BLaER1 treated with 17β-estradiol and CSF1 and Interleukin-3, amounts not matched to agents 10 nM and 100 nM (cell line): ENCODE data around the gene SPATA7.

ENCODE experiments used
- H3K27ac ChIP-seq, 11 experiments: shearing (Covaris generic); formaldehyde crosslinking; 2 replicates each; pipeline ENCODE4 v1.8.1; 2022
- H3K27me3 ChIP-seq, 11 experiments: shearing (Covaris generic); formaldehyde crosslinking; 2 replicates each; pipeline ENCODE4 v1.8.1; 2022
- H3K36me3 ChIP-seq, 11 experiments: shearing (Covaris generic); formaldehyde crosslinking; 2 replicates each; pipeline ENCODE4 v1.8.1; 2022
- H3K4me1 ChIP-seq, 10 experiments: shearing (Covaris generic); formaldehyde crosslinking; 2 replicates each; pipeline ENCODE4 v1.8.1; 2022
- H3K4me2 ChIP-seq, 11 experiments: shearing (Covaris generic); formaldehyde crosslinking; 2 replicates each; pipeline ENCODE4 v1.8.1; 2022
- H3K4me3 ChIP-seq, 10 experiments: shearing (Covaris generic); formaldehyde crosslinking; 2 replicates each; pipeline ENCODE4 v1.8.1; 2022
- H3K9ac ChIP-seq, 11 experiments: shearing (Covaris generic); formaldehyde crosslinking; 2 replicates each; pipeline ENCODE4 v1.8.1; 2022
- H3K9me3 ChIP-seq, 11 experiments: shearing (Covaris generic); formaldehyde crosslinking; replicated peaks in 1 of 11; 2 replicates each; pipeline ENCODE4 v1.8.1; 2022
- H4K20me1 ChIP-seq, 11 experiments: shearing (Covaris generic); formaldehyde crosslinking; 2 replicates each; pipeline ENCODE4 v1.8.1; 2022
- Cebpa-rat ChIP-seq, 11 experiments: shearing (Covaris generic); IDR thresholded peaks; 2 replicates each; pipeline ENCODE4 v1.8.1; 2022

Gene SPATA7

DNA sequence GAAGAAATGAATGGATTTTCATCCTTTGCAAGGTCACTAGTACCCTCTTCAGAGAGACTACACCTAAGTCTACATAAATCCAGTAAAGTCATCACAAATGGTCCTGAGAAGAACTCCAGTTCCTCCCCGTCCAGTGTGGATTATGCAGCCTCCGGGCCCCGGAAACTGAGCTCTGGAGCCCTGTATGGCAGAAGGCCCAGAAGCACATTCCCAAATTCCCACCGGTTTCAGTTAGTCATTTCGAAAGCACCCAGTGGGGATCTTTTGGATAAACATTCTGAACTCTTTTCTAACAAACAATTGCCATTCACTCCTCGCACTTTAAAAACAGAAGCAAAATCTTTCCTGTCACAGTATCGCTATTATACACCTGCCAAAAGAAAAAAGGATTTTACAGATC, 40.8 kb downstream of the SPATA7 start:
- Histone ChIP-seq H3K9ac (no peak overlapping the region), H3K27me3 (no peaks in the 10 kb centered on the region), H4K20me1 (no peaks in the 10 kb centered on the region), H3K36me3 (peaks cover 3 to 74% (median 22%) of the 10 kb centered on the region in 11 experiments; a peak in 15 of 22 replicates), H3K9me3 (no peaks in the 10 kb centered on the region), H3K4me3 (no peak overlapping the region), H3K4me2 (no peak overlapping the region), H3K4me1 (no peaks in the 10 kb centered on the region), H3K27ac (no peak overlapping the region)
- TF ChIP-seq Cebpa-rat (IDR thresholded peaks at IDR 0.05), result no peak

DNA sequence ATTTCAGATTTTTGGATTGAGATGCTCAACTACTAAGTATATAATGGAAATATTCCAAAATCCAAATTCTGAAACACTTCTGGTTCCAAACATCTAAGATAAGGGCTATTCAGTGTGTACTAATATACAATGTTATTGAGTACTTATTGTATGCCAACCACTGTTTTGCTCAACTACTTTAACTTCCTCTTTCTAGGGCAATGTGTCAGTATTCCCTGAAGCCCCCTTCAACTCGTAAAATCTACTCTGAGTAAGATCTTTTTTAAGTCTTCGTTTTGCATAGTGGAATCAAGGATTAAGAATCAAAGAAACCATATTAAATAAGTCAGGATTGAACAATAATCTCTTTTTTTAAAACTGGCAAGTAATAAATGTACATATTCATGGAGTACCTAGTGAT, 45.5 kb downstream of the SPATA7 start:
- TF ChIP-seq Cebpa-rat (IDR thresholded peaks at IDR 0.05), result no peak
- Histone ChIP-seq H3K36me3 (peaks cover 3 to 79% (median 24%) of the 10 kb centered on the region in 11 experiments; a peak in 17 of 22 replicates), H3K9me3 (no peaks in the 10 kb centered on the region), H3K27me3 (no peaks in the 10 kb centered on the region), H3K27ac (no peak overlapping the region), H3K4me3 (no peak overlapping the region), H3K9ac (no peak overlapping the region), H4K20me1 (no peaks in the 10 kb centered on the region), H3K4me2 (no peak overlapping the region), H3K4me1 (no peaks in the 10 kb centered on the region)

DNA sequence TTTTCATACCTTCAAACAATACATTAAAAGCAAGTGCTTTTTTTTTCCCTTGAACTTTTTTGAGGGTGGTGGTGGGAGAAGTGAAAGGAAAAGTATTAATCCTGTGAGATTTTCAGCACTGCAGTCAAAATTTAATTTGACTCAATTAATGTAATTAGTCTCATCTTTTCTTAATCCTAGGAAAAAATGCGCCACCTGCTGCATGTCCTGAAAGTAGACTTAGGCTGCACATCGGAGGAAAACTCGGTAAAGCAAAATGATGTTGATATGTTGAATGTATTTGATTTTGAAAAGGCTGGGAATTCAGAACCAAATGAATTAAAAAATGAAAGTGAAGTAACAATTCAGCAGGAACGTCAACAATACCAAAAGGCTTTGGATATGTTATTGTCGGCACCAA, 52.2 kb downstream of the SPATA7 start:
- Histone ChIP-seq H3K4me2 (no peak overlapping the region), H4K20me1 (no peaks in the 10 kb centered on the region), H3K27me3 (no peaks in the 10 kb centered on the region), H3K27ac (no peak overlapping the region), H3K4me1 (no peaks in the 10 kb centered on the region), H3K36me3 (peaks cover 17 to 87% (median 44%) of the 10 kb centered on the region in 11 experiments; a peak in 20 of 22 replicates), H3K4me3 (no peak overlapping the region), H3K9ac (no peak overlapping the region), H3K9me3 (peaks cover 0 to 5% (median 0%) of the 10 kb centered on the region in 11 experiments; a peak in 2 of 22 replicates)
- no peak for TF ChIP-seq Cebpa-rat (IDR thresholded peaks at IDR 0.05)

GRCh38 chr14:88439088-88439487, 53.6 kb downstream of the SPATA7 start:
- no peak for TF ChIP-seq Cebpa-rat (IDR thresholded peaks at IDR 0.05)
- no peak overlapping the region for H3K4me3 ChIP-seq
- peaks cover 0 to 9% (median 3%) of the 10 kb centered on the region in 11 experiments; a peak in 3 of 22 replicates for H3K9me3 ChIP-seq
- no peaks in the 10 kb centered on the region for H3K27me3 ChIP-seq
- H3K4me2 ChIP-seq, result no peak overlapping the region
- H3K4me1 ChIP-seq, result no peaks in the 10 kb centered on the region
- peaks cover 17 to 85% (median 43%) of the 10 kb centered on the region in 11 experiments; a peak in 20 of 22 replicates for H3K36me3 ChIP-seq
- no peak overlapping the region for H3K27ac ChIP-seq
- no peak overlapping the region for H3K9ac ChIP-seq
- no peaks in the 10 kb centered on the region for H4K20me1 ChIP-seq

DNA sequence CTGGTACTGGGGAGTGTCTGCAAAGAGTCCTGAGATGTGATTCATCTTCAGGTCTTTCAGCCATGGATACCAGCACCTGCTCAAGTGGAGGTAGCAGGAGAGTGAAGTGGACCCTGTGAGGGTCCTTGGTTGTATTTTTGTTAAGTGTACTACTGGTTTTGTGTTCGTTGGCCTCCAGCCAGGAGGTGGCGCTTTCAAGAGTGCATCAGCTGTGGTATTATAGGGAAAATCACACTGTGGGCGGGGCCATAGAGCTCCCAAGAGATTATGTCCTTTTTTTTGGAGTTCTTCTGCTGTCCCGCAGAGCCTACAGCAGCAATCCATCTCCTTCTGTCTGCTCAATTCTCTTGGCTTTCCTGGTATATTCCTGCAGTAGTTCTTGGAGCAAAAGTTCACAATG, 66.8 kb downstream of the SPATA7 start:
- Histone ChIP-seq H3K4me3 (no peak overlapping the region), H3K9me3 (peaks cover 0 to 25% (median 13%) of the 10 kb centered on the region in 11 experiments; a peak in 14 of 22 replicates), H3K36me3 (peaks cover 10 to 69% (median 44%) of the 10 kb centered on the region in 11 experiments), H3K4me2 (no peak overlapping the region; a peak in 1 of 22 replicates), H3K4me1 (peaks cover 0 to 4% (median 0%) of the 10 kb centered on the region in 10 experiments; a peak in 1 of 20 replicates), H3K27me3 (no peaks in the 10 kb centered on the region), H4K20me1 (no peaks in the 10 kb centered on the region), H3K9ac (no peak overlapping the region), H3K27ac (no peak overlapping the region)
- no peak for TF ChIP-seq Cebpa-rat (IDR thresholded peaks at IDR 0.05)

DNA sequence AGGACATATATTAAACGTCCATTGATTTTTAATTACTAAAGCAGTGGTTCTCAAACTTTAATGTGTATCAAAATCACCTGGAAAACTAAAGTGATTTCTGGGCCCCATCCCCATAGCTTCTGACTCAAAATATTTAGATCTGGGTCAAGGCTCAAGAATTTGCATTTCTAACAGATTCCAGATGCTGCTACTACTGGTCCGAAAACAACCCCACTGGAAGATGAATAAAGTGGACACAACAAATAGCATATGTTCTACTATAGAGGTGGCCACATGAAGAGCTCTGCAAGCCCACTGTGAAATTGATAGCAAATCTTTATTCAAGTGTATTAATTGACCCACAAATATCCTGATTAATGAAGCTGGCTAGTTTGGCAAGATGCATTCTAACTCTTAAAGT, 69.4 kb downstream of the SPATA7 start:
- no peak for TF ChIP-seq Cebpa-rat (IDR thresholded peaks at IDR 0.05)

DNA sequence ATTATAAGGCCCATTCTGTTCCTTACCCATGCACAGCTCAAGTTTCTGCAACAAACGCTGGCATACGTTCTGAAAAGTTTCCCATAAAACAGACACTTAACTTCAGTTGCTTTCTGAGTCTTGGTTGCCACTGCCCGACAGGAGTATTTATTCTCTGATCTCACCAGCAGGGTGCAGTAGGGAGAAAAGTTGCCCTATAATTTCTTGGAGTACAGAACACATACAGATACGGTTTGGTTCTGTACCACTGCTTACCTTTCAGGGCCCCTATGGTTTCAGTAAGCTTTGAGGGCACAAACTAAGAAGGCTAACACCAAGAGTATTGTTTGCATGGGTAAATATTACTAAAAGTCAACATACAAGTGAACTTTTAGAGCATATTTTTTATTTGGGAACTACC, 77.9 kb downstream of the SPATA7 start:
- H3K4me3 ChIP-seq, result no peak overlapping the region
- TF ChIP-seq Cebpa-rat (IDR thresholded peaks at IDR 0.05), result no peak
- peaks cover 0 to 22% (median 16%) of the 10 kb centered on the region in 11 experiments; a peak in 17 of 22 replicates for H3K9me3 ChIP-seq
- H3K4me1 ChIP-seq, result no peaks in the 10 kb centered on the region
- H3K27ac ChIP-seq, result no peak overlapping the region
- no peaks in the 10 kb centered on the region for H4K20me1 ChIP-seq
- no peak overlapping the region for H3K4me2 ChIP-seq
- H3K27me3 ChIP-seq, result no peaks in the 10 kb centered on the region
- no peak overlapping the region for H3K9ac ChIP-seq
- peaks cover 7 to 39% (median 15%) of the 10 kb centered on the region in 11 experiments; a peak in 15 of 22 replicates for H3K36me3 ChIP-seq

More for the DNA sequence above, 69.4 kb downstream of the SPATA7 start:
- Histone ChIP-seq H3K27ac (no peak overlapping the region), H3K36me3 (peaks cover 9 to 59% (median 41%) of the 10 kb centered on the region in 11 experiments), H3K9me3 (peaks cover 0 to 35% (median 12%) of the 10 kb centered on the region in 11 experiments; a peak in 16 of 22 replicates), H3K4me2 (no peak overlapping the region), H4K20me1 (no peaks in the 10 kb centered on the region), H3K9ac (no peak overlapping the region), H3K4me1 (peaks cover 0 to 4% (median 0%) of the 10 kb centered on the region in 10 experiments; a peak in 1 of 20 replicates), H3K27me3 (no peaks in the 10 kb centered on the region), H3K4me3 (no peak overlapping the region)

DNA sequence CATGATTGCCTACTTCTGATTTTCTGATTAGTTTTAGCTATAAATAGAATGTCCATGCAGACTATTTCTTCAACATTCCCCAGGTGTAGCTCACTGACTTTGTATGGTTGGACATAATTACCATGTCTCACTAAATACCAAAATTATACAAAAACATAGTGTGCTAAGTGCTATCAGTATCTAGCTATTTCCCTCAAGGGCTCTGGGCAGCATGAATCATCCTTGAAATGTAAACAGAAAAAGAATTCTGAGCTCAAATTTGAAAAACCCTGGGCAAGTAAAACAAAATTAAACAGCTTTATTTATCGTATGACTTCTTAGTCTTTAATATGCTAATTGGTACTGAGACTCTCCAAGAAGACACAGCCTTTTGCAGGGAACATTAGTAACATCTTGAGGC, 82.9 kb downstream of the SPATA7 start:
- no peak for TF ChIP-seq Cebpa-rat (IDR thresholded peaks at IDR 0.05)
- H3K4me3 ChIP-seq, result no peak overlapping the region
- H3K4me2 ChIP-seq, result no peak overlapping the region
- H3K36me3 ChIP-seq, result peaks cover 0 to 23% (median 0%) of the 10 kb centered on the region in 11 experiments; a peak in 4 of 22 replicates
- H3K27ac ChIP-seq, result no peak overlapping the region
- H4K20me1 ChIP-seq, result no peaks in the 10 kb centered on the region
- H3K27me3 ChIP-seq, result no peaks in the 10 kb centered on the region
- H3K4me1 ChIP-seq, result no peaks in the 10 kb centered on the region
- H3K9me3 ChIP-seq, result no peaks in the 10 kb centered on the region
- no peak overlapping the region for H3K9ac ChIP-seq

DNA sequence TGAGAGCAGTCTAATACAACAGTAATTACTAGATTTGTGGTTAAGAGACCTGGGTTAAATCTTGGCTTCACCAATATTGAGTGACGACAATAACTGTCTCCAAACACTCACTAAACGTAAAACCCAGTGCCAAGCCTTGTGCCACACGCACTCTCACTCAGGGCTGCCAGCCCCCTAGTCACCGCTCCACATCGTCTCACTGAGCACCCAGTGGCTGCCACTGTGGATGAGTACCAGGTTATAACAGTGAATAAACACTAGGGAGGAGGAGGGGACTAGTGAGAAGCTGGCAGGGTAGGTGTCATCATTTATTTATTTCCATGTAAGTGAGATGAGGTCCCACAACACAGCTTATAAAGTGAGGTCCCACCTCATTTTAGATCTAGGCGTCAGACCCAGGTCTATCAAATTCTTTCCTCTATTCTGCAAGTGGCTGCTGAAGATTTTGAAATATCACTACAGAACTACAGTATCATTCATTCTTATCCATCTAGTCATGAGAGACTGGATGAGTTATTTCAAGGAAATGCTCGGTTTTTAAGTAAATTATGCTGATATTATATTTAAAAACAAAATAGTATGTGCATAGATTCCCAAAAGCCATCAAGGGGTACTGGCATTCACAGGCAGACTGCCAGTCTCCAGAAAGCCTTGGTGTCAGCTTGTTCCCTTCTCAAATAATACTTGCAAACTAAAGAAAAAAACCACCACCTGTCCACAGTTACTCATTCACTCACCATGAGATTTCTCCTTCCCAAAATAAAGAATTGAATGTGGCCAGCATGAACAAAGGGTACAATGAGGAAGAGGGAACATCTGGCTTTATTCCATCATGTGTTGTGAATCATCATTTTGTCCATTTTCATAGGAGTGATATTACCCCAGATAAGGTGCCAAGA, 85.3 kb downstream of the SPATA7 start:
- no peak for TF ChIP-seq Cebpa-rat (IDR thresholded peaks at IDR 0.05)
- H4K20me1 ChIP-seq, result no peaks in the 10 kb centered on the region
- H3K36me3 ChIP-seq, result peaks cover 0 to 19% (median 0%) of the 10 kb centered on the region in 11 experiments; a peak in 4 of 22 replicates
- no peaks in the 10 kb centered on the region for H3K9me3 ChIP-seq
- no peaks in the 10 kb centered on the region for H3K27me3 ChIP-seq
- H3K27ac ChIP-seq, result no peak overlapping the region
- no peaks in the 10 kb centered on the region for H3K4me1 ChIP-seq
- H3K4me2 ChIP-seq, result no peak overlapping the region
- no peak overlapping the region for H3K9ac ChIP-seq
- H3K4me3 ChIP-seq, result no peak overlapping the region
